GM19328 (cell line): Measurements from ENCODE around the gene ATF2.
"Not testable (repeated sequence)": the region's sequence is repeated elsewhere in the genome, so short reads cannot be mapped to it uniquely, and the experiment has no call there.

Source experiments
- ATAC-seq: cut with Tn5 transposase; IDR thresholded peaks from one replicate; pipeline ENCODE4 v1.9.1; 2021; ENCODE audit warnings: mild to moderate bottlenecking, moderate library complexity; ENCODE audit not compliant: unreplicated experiment

The ATF2 gene

GRCh38 chr2:175166216-175166824 is 1.7 kb downstream of the ATF2 start:
- ATAC-seq, result no peak

GRCh38 chr2:175164235-175164634 is 3.8 kb downstream of the ATF2 start:
- ATAC-seq, result no peak

GRCh38 chr2:175158894-175159293 is 9.1 kb downstream of the ATF2 start:
- no peak for ATAC-seq

GRCh38 chr2:175156534-175156933 is 11.5 kb downstream of the ATF2 start:
- ATAC-seq, result no peak

- peak; percentile 75 for ATAC-seq
Observed at GRCh38 chr2:175154661-175155082, 13.3 kb downstream of the ATF2 start.

- ATAC-seq, result no peak
Observed at GRCh38 chr2:175152242-175152641, 15.8 kb downstream of the ATF2 start.

GRCh38 chr2:175151791-175152190 is 16.2 kb downstream of the ATF2 start:
- no peak for ATAC-seq

- ATAC-seq, result no peak
Observed at GRCh38 chr2:175147186-175147585, 20.8 kb downstream of the ATF2 start.

GRCh38 chr2:175143678-175144077 is 24.3 kb downstream of the ATF2 start:
- ATAC-seq, result no peak

GRCh38 chr2:175143191-175143590 is 24.8 kb downstream of the ATF2 start:
- no peak for ATAC-seq

- no peak for ATAC-seq
Observed at GRCh38 chr2:175140332-175140731, 27.7 kb downstream of the ATF2 start.

GRCh38 chr2:175137793-175138192 is 30.2 kb downstream of the ATF2 start:
- ATAC-seq, result no peak

GRCh38 chr2:175136334-175137215 is 31.4 kb downstream of the ATF2 start:
- ATAC-seq, result peak; percentile 47

- ATAC-seq, result no peak
Observed at GRCh38 chr2:175135862-175136261, 32.1 kb downstream of the ATF2 start.

GRCh38 chr2:175135177-175135576 is 32.8 kb downstream of the ATF2 start:
- ATAC-seq, result no peak

GRCh38 chr2:175131252-175131651 is 36.8 kb downstream of the ATF2 start:
- ATAC-seq, result no peak

- ATAC-seq, result no peak
Observed at GRCh38 chr2:175126661-175127060, 41.3 kb downstream of the ATF2 start.

GRCh38 chr2:175123254-175123653 is 44.7 kb downstream of the ATF2 start:
- no peak for ATAC-seq

GRCh38 chr2:175111200-175111657 is 56.8 kb downstream of the ATF2 start:
- peak; percentile 72 for ATAC-seq

GRCh38 chr2:175108091-175108490 is 59.9 kb downstream of the ATF2 start:
- not testable (repeated sequence) for ATAC-seq

GRCh38 chr2:175107146-175107545 is 60.9 kb downstream of the ATF2 start:
- ATAC-seq, result no peak

GRCh38 chr2:175103191-175103590 is 64.8 kb downstream of the ATF2 start:
- ATAC-seq, result no peak
